Myocyte (in vitro differentiated cells): ENCODE measurements around the gene MRPL4. TPM values are rescaled to one million over a fixed set of nuclear protein-coding genes. Genes with fewer than 3 reads are reported as not detected.

Experiments used
- DNase-seq: peaks from one replicate; pipeline ENCODE4 v3.0.0-alpha.2; 2012; ENCODE audit warnings: low read depth
- total RNA-seq: library from RNA; depleted of rRNA; stranded (reverse); fragments of >200 nt; gene quantifications from 2 replicates; pipeline ENCODE4 v1.2.3, GENCODE V29; 2014

The MRPL4 gene
- total RNA-seq, 1 donor from 2014 or later = 94.3 TPM

DNA sequence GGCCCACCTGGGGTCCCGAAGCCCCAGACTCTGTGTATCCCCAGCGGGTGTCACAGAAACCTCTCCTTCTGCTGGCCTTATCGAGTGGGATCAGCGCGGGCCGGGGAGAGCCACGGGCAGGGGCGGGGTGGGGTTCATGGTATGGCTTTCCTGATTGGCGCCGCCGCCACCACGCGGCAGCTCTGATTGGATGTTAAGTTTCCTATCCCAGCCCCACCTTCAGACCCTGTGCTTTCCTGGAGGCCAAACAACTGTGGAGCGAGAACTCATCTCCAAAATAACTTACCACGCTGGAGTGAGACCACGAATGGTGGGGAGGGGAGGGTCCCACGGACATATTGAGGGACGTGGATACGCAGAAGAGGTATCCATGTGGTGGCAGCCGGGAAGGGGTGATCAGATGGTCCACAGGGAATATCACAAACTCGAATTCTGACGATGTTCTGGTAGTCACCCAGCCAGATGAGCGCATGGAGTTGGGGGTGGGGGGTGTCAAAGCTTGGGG lies 36.7 kb downstream of the MRPL4 start:
- no peak for DNase-seq

- no peak for DNase-seq
Measured at GRCh38 chr19:10289167-10289835, 37.3 kb downstream of the MRPL4 start.

- DNase-seq = no peak
Measured at GRCh38 chr19:10289836-10290356, 37.9 kb downstream of the MRPL4 start, which contains the start of gene ICAM5. Gene ICAM5, plus strand, starts transcription at chr19:10289952. Its CDS starts 92 bp downstream, at chr19:10290044.

DNA sequence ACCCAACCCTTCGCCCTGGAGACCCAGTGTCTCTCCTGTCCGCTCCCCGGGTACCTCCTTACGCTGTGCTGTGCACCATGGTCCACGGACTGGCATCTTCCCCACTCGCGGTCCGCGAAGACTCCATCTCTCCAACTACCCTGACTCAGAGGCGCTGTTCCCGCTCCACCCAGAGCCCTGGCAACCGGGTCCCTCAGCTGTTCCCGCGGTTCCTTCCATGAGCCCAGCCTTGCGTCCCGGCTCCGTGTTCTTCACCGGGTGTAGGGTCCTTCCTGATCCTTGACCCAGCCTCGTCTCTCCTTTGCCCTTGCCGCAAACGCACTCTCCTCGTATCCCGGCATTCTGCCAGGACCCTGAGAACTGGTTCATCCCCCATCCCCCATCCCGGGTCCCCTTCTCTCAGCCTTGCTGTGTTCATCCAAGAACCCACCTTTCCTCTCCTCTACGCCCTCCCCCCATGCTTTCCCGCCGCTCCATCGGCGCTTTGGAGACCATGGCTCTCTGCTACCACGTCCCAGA lies 38.4 kb downstream of the MRPL4 start:
- DNase-seq = peak; percentile 36

DNA sequence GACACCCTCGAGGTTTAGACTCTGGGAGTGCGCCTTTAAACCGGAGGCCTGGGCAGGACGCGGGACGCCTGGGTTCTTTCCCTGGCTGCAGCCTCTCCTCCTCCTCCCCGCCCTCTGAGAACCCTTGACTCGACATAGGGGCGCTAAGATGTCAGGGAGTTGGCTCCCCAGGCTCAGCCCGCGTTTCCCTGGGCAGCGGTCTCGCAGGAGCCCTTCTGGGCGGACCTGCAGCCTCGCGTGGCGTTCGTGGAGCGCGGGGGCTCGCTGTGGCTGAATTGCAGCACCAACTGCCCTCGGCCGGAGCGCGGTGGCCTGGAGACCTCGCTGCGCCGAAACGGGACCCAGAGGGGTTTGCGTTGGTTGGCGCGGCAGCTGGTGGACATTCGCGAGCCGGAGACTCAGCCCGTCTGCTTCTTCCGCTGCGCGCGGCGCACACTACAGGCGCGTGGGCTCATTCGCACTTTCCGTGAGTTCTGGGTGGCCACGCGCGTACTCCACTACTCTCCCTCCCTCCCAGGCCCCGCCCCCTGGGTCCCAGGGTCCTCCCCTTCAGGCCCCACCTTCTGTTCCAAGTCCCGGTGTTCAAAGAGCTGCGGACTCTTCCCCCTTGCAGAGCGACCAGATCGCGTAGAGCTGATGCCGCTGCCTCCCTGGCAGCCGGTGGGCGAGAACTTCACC lies 39.0 kb downstream of the MRPL4 start:
- peak; percentile 69 for DNase-seq

DNA sequence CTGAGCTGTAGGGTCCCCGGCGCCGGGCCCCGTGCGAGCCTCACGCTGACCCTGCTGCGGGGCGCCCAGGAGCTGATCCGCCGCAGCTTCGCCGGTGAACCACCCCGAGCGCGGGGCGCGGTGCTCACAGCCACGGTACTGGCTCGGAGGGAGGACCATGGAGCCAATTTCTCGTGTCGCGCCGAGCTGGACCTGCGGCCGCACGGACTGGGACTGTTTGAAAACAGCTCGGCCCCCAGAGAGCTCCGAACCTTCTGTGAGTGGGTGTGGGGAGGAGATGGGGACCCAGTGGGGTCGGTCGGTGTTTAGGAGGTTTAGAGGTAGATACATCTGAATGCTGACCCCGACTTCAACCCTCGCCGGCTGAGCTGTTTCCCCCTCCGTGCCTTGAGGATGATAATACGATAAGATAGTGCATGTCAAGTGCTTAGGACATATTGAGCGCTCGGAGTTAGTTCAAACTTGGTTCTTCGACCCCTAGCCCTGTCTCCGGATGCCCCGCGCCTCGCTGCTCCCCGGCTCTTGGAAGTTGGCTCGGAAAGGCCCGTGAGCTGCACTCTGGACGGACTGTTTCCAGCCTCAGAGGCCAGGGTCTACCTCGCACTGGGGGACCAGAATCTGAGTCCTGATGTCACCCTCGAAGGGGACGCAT lies 39.7 kb downstream of the MRPL4 start:
- DNase-seq = no peak

GRCh38 chr19:10292206-10292788 lies 40.3 kb downstream of the MRPL4 start:
- DNase-seq = peak; percentile 75

DNA sequence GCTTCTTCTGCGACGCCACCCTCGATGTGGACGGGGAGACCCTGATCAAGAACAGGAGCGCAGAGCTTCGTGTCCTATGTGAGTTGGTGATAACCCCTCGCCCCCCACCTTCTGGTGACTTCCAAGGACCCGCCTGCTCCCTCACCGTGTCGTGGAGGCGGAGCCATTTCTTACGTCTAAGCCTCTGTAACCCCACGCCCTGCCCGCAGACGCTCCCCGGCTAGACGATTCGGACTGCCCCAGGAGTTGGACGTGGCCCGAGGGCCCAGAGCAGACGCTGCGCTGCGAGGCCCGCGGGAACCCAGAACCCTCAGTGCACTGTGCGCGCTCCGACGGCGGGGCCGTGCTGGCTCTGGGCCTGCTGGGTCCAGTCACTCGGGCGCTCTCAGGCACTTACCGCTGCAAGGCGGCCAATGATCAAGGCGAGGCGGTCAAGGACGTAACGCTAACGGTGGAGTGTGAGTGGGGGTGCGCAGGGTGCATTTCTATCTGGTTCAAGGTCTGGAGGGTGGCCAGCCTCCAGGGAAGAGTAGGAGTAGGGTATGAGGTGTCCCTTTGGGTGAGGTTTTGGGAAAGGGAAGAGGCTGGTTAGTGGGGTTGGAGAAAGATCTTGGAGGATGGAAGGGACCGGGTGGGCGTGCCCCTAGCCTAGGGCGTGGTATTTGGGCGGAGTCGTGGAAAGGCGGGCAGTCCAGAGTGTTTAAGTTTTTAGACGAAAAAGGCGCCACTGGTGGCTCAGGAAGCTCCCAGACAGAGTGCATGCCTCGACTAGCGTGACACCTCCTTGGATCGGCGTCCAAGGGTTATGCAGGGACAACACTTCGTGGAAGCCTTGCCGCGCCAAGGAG lies 41.0 kb downstream of the MRPL4 start:
- no peak for DNase-seq

GRCh38 chr19:10293637-10294367 lies 41.8 kb downstream of the MRPL4 start:
- DNase-seq = no peak

GRCh38 chr19:10294368-10294697 lies 42.3 kb downstream of the MRPL4 start:
- DNase-seq = no peak

- no peak for DNase-seq
Measured at GRCh38 chr19:10295305-10295846, 43.4 kb downstream of the MRPL4 start.

- no peak for DNase-seq
Measured at GRCh38 chr19:10295847-10296591, 44.0 kb downstream of the MRPL4 start.

DNA sequence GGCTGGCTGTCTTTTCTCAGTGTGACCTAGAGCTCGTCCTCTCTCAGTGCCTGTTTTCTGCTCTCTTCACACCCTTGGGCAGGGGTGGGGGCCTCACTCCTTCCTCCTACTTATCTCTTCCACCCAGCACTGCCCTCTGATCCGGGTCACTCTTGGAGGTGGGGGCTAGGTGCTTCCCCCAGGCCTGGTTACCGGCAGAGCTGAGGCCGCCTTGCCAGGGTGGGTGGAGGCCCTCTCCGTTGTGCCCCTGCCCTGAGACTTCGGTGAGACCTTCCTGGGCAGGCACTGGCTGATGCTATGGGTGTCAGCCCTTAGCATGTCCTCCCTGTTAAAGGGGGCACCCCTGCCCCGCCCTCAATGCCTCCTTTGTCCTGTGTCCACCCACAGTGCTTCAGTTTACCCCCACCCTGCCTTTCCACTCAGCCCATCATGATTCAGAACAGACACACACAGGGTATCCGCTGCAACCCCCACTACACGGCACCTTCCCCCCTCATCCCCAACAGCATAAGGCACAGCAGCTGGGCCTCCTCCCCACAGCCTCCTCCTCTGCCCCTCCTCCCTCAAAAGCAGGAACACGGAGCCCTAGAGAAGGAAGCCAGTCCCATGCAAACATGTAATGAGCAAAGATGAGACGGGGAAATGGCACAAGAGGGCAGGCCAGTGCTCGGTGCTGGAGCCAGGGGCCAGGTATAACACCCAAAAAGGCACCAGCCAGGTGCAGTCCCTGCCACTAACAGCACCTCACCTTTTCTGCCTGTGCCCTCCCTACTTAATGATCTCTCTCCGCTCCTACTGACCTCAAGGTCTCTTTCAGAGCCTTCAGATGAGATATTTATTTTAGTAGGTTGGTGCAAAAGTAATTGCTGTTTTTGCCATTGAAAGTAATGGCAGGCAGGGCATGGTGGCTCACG lies 47.8 kb downstream of the MRPL4 start:
- no peak for DNase-seq

DNA sequence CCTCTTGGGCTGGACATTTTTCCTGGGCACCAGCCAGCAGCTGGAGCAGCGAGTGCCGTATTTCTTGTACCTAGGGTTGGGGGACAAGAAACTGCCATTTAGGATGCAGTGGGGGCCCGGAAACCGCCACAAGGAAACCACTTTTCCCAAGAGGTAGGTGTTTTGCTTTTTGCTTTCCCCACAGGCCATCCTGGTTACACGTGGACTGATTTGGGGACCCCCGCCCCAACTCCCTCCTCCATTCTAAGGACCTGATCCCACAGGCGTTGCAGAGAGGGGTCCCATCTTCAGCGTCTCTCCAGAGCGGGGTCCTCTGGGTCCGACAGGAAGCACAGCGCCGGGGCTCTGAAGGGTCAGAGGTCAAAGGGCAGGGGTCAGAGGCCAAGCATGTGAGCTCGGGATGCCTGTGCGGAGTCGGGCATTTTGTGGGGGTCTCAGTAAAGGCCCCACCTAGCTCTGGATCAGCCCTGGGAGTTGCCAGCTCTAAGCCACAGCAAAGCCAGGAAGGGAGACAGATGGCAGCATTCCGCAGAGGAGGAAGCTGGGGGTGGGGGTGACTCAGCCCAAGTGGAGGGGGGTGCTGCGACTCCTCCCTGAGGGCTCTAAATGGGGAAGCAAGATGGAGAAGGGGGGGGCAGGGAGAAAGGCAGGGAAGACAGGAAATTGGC lies 53.3 kb downstream of the MRPL4 start:
- DNase-seq = peak; percentile 79

GRCh38 chr19:10306327-10306726 lies 54.3 kb downstream of the MRPL4 start:
- no peak for DNase-seq

DNA sequence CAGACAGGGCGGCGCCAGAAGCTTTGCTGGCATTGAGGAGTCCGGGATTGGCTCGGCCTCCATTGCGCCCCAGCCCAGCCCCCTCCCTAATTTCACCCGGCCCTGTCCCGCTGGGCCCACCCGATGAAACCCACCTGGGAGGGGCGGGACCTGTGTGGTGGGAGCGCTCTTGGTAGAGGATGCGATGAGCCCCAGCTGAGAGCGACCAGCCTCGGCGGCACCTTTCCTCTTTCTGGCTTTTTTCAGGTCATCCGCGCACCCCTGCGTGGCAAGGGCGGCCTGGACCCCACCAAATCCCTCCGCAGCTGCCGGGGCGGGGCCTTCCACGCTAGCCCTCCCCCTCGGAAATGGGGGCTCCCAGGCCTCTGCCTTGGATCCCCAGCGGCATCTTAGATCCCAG lies 57.4 kb downstream of the MRPL4 start, which contains the start of gene ZGLP1:
ZGLP1 (minus strand) TSS at position 393 of the 400 bp plus-strand sequence.
- DNase-seq = no peak
